NCI-H82 treated with DMSO at 0.1 percent for 48 hours (cell line): Measurements from ENCODE around the gene PPP3CA.
"Not testable (repeated sequence)": the region's sequence is repeated elsewhere in the genome, so short reads cannot be mapped to it uniquely, and the experiment has no call there.

Source experiments
- DNase-seq: peaks from one replicate; lab custom pipeline; 2025; ENCODE audit not compliant: unreplicated experiment; lab: John Stamatoyannopoulos, UW

The PPP3CA gene

DNA sequence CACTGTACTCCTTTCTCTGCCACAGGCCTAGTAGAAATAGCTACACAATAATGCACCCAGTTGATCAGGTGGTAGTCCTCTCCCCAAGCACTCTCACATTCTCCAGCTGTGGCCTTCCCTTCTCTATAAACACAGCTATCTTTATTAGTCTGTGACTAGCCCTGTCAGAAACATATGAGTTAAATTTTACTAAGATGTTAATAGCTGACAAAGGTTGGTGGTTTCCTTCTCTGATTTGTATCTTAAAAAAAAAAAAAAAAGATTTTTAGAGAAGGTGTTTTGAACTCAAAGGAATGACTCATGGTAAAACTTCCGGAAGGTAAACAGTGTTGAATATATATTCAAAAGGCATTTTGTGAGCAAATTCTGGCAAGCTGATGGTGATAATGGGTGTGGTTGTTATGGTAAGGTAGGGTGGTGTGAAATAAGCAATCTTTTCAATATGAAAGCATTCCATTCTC lies 327.4 kb downstream of the PPP3CA start:
- DNase-seq, result no peak

DNA sequence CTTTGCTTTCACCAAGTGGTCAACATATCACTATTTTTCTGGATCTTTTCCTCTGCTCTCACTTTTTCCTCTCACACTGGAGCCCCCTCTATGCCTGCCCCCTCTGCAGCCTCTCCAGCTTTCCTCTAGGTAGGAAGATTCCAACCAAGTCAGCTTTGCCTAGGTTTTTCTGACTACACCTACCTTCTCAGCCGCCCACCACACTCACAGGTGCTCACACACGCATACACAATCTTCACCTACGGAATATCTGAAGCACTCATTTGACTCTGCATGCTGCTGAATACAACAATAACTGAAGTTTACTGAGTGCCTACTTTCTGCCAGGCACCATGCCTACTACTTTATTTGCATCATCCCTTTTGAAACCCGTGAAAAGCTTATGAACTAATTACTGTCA lies 328.0 kb downstream of the PPP3CA start:
- no peak for DNase-seq

DNA sequence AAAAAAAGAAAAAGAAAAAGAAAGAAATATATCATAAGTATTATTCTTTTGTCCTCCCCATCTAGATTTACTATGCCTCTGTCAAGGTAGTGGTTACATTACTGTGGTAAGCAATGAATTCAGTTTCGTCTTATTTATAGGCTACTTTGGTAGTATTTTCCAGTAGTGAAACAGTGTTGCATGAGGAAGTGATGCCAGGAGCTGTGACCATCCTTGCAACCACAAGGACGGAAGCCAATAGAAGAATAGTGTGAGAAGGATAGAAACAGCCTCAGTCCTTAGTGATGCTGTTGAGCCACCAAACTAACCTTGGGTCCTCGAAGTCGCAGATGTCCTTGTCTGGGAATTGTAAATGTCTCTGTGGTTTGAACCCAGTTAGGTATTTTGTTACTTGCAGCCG lies 328.5 kb downstream of the PPP3CA start:
- DNase-seq, result no peak

DNA sequence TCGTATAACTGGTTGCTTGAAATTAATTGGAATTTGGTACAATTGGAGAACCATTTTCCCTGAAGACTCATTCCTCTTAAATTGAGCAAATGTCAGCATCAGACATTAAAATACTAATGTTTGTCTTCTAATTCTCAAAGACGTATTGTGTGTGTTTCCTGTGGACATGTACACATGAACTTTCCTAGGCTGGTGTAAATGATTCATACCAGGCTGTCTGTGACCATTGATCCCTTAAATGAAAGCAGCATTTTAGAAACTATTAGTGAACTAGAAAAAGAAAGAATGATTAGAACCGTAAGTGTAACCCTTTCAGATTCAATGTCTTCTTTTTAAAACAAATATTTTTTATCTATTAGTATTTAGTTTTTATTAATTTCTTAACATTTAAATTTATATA lies 332.9 kb downstream of the PPP3CA start:
- no peak for DNase-seq

DNA sequence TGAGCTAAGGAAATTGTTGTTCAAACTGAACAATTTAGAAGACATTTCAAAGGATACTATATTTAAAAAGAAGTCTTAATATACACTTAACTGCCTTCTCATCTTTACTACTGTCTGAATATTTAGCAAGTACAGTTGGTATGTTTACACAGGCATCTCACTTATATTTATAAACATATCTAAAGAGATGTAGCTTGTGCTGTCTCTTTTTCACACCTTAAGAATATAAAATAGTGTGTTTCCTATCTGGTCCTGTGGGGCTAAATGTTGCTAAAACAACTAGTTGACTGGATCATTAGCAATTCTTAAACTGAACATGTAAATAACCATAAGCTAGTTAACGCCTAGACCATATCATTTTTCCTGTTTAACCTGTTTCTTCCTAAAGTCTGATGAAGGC lies 336.3 kb downstream of the PPP3CA start:
- DNase-seq, result no peak

DNA sequence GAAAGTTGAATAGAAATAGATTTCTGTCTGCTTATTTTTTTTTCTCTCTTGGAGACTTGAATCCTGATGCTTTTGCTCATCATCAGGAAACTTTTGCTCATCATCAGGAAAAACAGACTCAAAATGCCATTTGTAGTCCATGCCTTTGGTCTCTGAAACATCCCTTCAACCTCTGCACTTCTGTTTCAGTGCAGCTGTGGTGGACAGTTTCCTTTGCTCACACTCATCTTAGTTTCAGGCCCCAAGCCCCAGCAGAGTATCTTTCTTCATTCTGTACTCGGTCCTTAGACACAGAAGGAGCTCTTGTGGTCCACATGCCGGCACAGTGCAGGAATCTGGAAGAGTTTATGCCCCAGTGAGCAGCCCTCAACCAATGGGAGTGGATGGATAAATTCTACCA lies 337.9 kb downstream of the PPP3CA start:
- no peak for DNase-seq

DNA sequence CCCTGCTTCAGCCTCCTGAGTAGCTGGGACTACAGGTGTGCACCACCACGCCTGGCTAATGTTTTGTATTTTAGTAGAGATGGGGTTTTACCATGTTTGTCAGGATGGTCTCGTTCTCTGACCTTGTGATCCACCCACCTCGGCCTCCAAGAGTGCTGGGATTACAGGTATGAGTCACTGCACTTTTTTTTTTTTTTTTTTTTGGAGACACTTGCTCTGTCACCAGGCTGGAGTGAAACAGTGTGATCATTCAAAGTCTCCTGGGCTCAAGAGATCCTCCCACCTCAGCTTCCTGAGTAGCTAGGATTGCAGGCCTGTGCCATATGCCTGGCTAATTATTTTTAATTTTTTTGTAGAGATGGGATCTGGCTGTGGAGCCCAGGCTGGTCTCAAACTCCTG lies 338.8 kb downstream of the PPP3CA start:
- no peak for DNase-seq

DNA sequence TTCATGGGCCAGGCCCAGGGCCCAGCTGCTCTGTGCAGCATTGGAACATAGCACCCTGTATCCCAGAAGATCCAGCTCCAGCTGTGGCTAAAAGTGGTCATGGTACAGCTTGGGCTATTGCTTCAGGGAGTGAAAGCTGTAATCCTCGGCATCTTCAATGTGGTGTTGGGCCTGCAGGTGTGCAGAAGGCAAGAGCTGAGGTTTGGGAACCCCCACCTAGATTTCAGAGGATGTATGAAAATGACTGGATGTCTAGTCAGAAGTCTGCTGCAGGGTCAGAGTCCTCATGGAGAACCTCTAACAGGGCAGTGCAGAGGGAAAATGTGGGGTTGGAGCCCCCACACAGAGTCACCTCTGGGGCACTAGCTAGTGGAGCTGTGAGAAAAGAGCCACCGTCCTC lies 341.7 kb downstream of the PPP3CA start:
- no peak for DNase-seq

DNA sequence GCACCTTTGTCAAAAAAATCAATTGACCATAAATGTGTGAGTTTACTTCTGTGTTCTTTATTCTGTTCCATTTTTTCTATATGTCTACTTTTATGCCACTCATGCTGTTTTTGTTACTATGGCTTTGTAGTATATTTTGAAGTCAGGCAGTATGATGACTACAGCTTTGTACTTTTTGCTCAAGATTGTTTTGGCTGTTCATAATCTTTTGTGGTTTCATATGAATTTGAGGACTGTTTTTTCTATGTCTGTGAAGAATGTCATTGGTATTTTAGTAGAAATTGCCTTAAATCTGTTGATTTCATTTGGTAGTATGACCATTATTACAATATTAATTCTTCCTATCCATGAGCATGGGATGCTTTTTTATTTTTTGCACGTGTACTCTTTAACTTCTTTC lies 346.8 kb downstream of the PPP3CA start:
- DNase-seq, result no peak

DNA sequence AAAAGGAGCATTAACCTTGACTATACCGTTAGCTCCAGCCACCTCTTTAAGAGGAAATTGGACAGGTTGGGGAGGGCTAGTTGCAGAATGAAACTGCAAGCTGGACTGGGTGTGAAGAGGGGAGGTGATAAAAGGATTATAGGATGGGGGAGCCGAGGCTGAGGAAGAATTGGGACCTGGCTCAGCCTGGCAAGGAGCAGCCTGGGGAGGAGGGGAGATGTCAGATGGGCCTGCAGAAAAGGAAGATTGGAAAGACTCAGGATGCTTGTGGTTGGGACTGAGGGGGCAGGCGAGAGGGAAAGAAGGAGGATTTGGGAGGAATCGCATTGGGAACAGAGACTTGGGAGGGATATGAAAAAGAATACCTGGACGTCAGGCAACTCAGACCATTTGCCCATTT lies 351.7 kb downstream of the PPP3CA start:
- no peak for DNase-seq

DNA sequence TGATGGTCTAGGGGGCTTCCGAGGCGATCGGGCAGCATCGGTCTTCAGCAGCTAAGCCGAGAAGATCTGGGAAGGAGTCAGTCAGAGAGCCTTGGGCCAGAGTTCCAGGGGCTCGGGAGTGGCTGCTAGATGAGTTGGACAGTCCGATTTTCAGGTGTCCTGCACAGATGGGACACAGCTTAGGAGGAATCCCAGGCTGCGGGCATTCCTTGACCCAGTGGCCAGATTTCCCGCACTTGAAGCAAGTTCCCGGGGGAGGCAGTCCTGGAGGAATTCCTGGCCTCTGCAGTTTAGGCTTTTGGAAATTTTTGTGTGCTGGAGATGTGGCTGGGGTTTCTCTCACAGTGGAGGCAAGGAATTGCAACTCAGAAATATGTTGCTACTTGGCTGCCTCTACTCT lies 352.3 kb downstream of the PPP3CA start:
- DNase-seq, result not testable (repeated sequence)

DNA sequence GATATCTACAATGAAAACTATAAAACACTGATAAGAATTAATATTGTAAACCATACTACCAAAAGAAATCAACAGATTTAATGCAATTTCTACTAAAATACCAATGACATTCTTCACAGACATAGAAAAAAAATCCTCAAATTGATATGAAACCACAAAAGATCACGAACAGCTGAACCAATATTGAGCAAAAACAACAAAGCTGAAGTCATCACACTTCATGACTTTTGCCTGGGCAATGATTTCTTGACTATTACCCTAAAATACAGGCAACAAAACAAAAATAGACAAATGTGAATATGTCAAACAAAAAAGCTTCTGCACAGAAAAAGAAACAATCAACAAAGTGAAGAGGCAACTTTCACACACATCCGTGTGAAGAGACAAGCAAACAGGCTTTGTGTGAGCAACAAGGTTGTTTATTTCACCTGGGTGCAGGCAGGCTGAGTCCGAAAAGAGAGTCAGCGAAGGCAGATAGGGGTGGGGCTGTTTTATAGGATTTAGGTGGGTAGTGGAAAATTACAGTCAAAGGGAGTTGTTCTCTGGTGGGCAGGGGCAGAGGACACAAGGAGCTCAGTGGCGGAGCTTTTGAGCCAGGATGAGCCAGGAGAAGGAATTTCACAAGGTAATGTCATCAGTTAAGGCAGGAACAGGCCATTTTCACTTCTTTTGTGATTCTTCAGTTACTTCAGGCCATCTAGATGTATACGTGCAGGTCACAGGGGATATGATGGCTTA lies 355.8 kb downstream of the PPP3CA start:
- not testable (repeated sequence) for DNase-seq

DNA sequence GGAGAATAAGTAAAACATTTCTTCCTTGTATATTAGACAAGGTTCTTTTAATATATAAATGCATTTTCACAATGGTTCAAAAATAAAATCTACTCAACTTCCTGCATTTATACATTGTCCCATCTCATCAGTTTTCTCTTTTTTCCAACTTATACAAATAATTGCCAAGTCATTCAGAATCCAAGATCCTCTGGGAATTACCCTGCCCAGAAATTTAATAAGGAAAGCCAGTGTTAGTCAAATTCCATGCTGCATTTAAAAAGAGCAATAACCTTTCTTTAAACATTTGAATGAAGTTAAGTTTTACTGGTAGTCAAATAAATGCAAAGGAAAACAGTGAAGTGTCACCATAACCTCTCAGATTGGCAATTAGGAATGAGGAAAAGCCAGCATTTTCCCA lies 357.9 kb downstream of the PPP3CA start:
- no peak for DNase-seq

DNA sequence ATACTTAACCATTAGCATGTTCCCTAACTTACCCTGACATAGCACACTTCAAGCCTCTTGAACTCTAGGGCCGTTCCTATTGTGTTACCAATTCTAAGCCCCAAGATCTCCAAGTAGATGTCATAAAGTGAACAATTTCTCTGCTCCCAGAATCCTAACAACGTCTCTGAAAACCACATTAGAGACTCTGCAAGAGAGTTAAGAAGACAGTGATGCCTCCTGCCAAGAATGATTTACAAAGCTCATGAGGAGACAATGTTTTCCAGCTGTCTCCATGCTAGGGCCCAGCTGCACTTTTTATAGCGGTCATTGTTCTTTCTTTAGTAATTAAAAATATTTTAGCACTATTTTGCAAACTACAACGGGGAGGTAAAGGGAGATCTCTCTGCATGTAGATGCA lies 358.4 kb downstream of the PPP3CA start:
- DNase-seq, result no peak

DNA sequence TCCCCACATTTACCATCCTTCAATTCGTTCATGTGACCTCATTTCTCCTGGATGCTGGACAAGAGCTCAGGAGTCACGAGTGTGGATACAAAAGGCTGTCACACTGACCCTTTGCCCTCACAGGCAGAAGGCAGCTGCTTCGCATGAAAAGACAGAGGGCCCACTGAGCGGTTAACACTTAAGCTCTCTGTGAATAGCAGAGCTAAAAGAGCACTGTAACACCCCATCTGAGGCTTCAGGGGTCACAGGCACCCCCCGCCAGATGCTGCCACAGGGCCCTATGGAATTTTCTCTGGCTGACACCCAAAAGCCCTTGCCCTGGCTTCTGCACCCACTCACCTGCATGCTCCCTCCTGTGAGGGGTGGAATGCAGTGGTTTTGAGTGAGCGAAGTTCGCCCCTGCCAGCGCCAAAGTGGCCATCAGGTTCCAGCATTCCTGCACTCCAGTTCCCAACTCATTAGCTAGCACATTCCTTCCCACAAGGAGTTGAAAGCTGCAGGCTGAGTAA lies 360.9 kb downstream of the PPP3CA start:
- no peak for DNase-seq

DNA sequence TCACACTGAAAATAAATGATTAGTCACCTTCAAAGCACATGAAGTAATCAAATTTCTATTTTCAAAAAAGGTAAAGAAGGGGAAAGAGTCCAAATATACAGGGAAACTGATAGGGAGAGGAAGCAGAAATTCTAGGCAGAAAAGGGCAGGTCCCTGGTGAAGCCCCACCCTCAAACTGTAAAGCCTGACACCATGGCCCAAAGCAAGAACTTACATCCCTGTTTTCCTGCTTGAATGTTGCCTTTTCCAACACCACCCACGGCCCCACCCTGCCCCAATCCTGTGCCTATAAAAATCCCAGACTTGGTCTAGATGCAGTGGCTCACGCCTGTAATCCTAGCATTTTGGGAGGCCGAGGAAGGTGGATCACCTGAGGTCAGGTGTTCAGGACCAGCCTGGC lies 361.8 kb downstream of the PPP3CA start:
- no peak for DNase-seq

DNA sequence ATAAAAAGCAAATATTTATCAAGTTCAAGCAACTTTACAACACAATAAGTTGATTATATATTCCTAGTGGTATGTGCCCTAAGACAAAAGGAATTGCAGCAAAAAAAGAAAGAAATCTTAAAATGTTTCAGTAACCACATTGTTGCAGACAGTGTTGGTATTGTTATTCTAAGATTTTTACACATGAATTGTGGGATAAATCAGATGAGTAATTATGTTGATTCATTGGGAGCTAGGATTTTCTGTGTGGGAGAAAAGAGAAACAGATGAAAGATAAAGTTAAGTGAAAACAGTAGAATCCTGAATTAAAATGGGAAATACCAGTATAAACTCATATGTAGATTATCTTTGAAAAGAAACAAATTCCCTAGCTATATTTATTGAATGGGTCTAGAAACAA lies 362.4 kb downstream of the PPP3CA start:
- no peak for DNase-seq

DNA sequence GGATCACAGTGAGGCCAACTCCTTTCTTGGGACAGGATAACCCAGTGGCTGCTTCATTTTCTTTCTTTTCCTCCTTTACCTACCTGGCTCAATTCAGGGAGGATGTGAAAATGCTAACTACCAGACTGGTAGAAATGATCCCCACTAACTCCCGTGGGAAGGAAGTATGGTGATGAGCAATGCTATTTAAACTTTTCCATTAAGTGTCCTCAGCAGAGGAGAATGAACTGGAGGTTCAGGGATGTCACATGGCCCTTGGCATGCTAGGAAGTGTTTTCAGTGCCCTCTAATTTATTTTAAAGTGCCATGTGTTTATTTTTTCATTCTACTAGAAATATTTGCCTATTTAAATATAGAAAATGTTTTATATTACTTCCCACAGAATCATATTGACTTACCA lies 363.9 kb downstream of the PPP3CA start:
- no peak for DNase-seq

DNA sequence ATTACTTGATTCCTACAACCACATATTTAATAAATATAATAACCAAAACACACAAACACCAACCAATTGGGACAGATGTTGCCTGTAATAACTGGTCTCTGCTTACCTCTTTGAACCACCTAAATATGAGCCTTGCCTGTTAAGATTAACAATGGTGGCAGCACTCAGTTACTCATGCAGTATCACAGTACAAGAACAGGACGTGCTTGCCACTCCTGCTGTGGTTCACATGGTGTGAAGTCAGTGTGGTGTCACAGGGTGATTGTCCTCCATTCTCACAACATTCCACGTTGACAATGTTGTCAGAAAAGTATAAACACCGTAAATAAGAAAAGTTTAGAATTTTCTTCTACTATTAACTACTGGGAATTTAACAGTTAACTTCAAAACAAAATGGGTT lies 365.0 kb downstream of the PPP3CA start:
- no peak for DNase-seq

DNA sequence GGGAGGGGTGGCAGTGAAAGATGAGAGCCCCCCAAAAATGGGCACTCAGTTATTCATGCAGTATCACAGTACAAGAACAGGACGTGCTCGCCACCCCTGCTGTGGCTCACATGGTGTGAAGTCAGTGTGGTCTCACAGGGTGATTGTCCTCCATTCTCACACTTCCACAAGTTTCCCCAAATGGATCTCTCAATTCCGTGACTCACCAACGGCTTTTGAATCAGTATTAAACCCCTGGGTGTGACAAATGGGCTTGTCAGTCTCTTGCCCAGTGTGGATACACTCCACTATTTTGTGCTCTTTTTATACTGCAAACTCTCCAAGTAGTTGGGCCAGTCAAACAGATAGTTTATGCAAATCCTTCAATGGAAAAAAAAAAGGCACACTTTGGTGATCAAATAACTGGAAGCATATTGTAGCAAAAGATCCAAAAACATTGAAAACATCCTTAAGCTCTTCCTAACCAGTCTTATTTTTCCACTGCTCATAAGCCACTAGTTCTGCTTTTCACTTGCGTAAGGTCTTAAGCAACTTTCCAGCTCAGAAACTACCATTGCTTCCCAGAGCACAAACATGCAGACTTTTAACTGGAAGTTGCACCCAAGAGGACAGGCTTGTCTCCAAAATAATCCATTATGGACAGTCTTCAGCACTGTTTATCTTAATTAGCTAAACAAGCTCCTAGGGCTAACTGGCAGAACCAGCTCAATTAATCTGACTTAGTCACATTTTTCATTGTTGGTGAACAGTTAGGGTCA lies 365.7 kb downstream of the PPP3CA start:
- no peak for DNase-seq

DNA sequence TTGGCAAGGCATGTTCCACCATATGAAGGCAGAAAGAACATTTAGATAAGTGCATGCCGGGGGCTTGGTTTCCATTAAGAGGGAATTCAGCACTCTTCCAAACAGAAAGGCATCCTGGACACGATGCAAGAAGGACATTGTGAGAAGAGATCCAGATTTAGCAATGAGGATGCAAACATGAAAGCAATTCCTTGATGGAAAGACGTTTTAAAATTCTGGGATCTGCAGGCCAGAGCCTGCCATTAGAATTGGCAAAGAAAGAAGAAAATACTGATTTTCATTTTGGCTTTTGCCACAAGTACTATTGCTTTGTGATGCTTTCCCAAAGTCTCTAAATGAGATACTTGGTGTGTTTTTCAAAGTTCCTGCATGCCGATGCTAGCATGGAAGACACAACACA lies 367.6 kb downstream of the PPP3CA start:
- DNase-seq, result no peak

DNA sequence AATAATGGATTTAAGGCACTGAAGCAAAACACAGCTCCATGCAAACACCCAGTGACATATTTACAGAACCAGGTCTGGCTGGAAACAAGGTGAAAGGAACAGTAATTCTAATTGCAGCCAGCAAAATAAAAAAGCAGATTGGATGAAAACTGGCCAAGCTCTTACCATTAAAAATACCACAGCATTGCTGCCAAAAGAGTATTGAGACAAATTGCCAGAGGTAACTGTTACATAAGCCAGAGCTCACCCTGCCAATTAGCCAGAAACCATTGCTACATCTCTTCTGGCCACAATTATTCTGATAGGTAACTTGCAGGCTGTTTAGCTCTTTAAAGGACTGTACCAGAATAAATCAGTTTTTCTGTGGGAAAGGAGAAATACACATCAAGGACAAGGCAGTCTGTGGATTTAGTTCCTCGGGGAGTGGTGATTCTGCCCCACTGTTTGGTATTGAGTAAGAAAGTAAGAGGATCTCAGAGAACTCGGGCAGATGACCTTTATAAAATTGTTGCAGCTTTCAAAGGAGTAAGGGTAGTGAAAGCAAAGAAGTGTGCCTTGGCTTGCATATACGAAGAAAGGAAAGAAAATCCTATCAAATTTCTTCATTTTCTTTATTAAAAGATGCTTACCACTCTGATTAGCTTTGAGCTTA lies 369.5 kb downstream of the PPP3CA start:
- no peak for DNase-seq
